Parathyroid adenoma (tissue), 2 donors: ENCODE results near the gene TSPAN14.

ENCODE experiments used
- H2AFZ ChIP-seq: fragments of 300-600 bp; sonication (generic); one replicate; pipeline ENCODE4 v1.7.0; 2017; ENCODE audit warnings: antibody characterized with exemption, mild to moderate bottlenecking
- H3K27ac ChIP-seq: fragments of 300-600 bp; sonication (generic); one replicate; pipeline ENCODE4 v1.7.0; 2017
- H3K27me3 ChIP-seq: fragments of 300-600 bp; sonication (generic); one replicate; pipeline ENCODE4 v1.7.0; 2017; ENCODE audit warnings: low read length; ENCODE audit not compliant: control insufficient read depth, insufficient read depth
- H3K36me3 ChIP-seq: fragments of 300-600 bp; sonication (generic); one replicate; pipeline ENCODE4 v1.7.0; 2017; ENCODE audit warnings: low read length; ENCODE audit not compliant: control insufficient read depth, insufficient read depth
- H3K4me1 ChIP-seq: fragments of 300-600 bp; sonication (generic); one replicate; pipeline ENCODE4 v1.7.0; 2017; ENCODE audit warnings: control low read depth
- H3K4me2 ChIP-seq: fragments of 300-600 bp; sonication (generic); one replicate; pipeline ENCODE4 v1.7.0; 2017; ENCODE audit warnings: low read length
- H3K4me3 ChIP-seq: fragments of 300-600 bp; sonication (generic); one replicate; pipeline ENCODE4 v1.7.0; 2017; ENCODE audit warnings: low read depth, low read length
- H3K79me2 ChIP-seq: fragments of 300-600 bp; sonication (generic); one replicate; pipeline ENCODE4 v1.7.0; 2017; ENCODE audit warnings: control low read depth
- H3K9ac ChIP-seq: fragments of 300-600 bp; sonication (generic); one replicate; pipeline ENCODE4 v1.7.0; 2017; ENCODE audit warnings: mild to moderate bottlenecking
- H3K9me3 ChIP-seq: fragments of 300-600 bp; sonication (generic); one replicate; pipeline ENCODE4 v1.7.0; 2017; ENCODE audit warnings: low read length; ENCODE audit not compliant: control insufficient read depth
- TF ChIP-seq, protein P1 (sequence below): fragments of 300-600 bp; sonication (generic); IDR thresholded peaks from one replicate; pipeline ENCODE4 v1.7.0; 2017; ENCODE audit warnings: antibody characterized with exemption, mild to moderate bottlenecking
- donor health status: primary hyperparathyroidism.

The TSPAN14 gene

GRCh38 chr10:80522756-80523363 is 68.8 kb downstream of the TSPAN14 start:
- Histone ChIP-seq H3K79me2 (no peaks in the 10 kb centered on the region), H3K4me1 (no peaks in the 10 kb centered on the region), H3K27ac (no peak overlapping the region), H3K9me3 (no peaks in the 10 kb centered on the region), H3K36me3 (no peaks in the 10 kb centered on the region), H3K27me3 (no peaks in the 10 kb centered on the region), H2AFZ (no peak overlapping the region), H3K4me3 (no peak overlapping the region), H3K9ac (no peak overlapping the region), H3K4me2 (no peak overlapping the region)
- TF ChIP-seq, protein P1, sequence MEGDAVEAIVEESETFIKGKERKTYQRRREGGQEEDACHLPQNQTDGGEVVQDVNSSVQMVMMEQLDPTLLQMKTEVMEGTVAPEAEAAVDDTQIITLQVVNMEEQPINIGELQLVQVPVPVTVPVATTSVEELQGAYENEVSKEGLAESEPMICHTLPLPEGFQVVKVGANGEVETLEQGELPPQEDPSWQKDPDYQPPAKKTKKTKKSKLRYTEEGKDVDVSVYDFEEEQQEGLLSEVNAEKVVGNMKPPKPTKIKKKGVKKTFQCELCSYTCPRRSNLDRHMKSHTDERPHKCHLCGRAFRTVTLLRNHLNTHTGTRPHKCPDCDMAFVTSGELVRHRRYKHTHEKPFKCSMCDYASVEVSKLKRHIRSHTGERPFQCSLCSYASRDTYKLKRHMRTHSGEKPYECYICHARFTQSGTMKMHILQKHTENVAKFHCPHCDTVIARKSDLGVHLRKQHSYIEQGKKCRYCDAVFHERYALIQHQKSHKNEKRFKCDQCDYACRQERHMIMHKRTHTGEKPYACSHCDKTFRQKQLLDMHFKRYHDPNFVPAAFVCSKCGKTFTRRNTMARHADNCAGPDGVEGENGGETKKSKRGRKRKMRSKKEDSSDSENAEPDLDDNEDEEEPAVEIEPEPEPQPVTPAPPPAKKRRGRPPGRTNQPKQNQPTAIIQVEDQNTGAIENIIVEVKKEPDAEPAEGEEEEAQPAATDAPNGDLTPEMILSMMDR: no peak

- no peak overlapping the region for H3K9ac ChIP-seq
- TF ChIP-seq, protein P1: no peak
- H3K79me2 ChIP-seq: no peaks in the 10 kb centered on the region
- no peak overlapping the region for H3K4me2 ChIP-seq
- H3K27me3 ChIP-seq: no peaks in the 10 kb centered on the region
- no peaks in the 10 kb centered on the region for H3K9me3 ChIP-seq
- no peak overlapping the region for H3K27ac ChIP-seq
- H2AFZ ChIP-seq: no peak overlapping the region
- no peak overlapping the region for H3K4me3 ChIP-seq
- H3K4me1 ChIP-seq: no peaks in the 10 kb centered on the region
- H3K36me3 ChIP-seq: no peaks in the 10 kb centered on the region
These were observed 69.7 kb downstream of the TSPAN14 start for GRCh38 chr10:80523773-80524172.

- H3K36me3 ChIP-seq: no peaks in the 10 kb centered on the region
- no peak overlapping the region for H3K4me3 ChIP-seq
- H3K79me2 ChIP-seq: no peaks in the 10 kb centered on the region
- H3K27me3 ChIP-seq: no peaks in the 10 kb centered on the region
- no peaks in the 10 kb centered on the region for H3K4me1 ChIP-seq
- TF ChIP-seq, protein P1: no peak
- no peak overlapping the region for H3K4me2 ChIP-seq
- H2AFZ ChIP-seq: no peak overlapping the region
- no peak overlapping the region for H3K9ac ChIP-seq
- no peaks in the 10 kb centered on the region for H3K9me3 ChIP-seq
- no peak overlapping the region for H3K27ac ChIP-seq
These were observed 70.2 kb downstream of the TSPAN14 start for GRCh38 chr10:80524190-80524909.

GRCh38 chr10:80526218-80526617 is 72.1 kb downstream of the TSPAN14 start:
- H3K79me2 ChIP-seq: no peaks in the 10 kb centered on the region
- H3K36me3 ChIP-seq: no peaks in the 10 kb centered on the region
- TF ChIP-seq, protein P1: no peak
- H2AFZ ChIP-seq: no peak overlapping the region
- no peak overlapping the region for H3K9ac ChIP-seq
- no peaks in the 10 kb centered on the region for H3K9me3 ChIP-seq
- no peak overlapping the region for H3K27ac ChIP-seq
- no peak overlapping the region for H3K4me3 ChIP-seq
- H3K4me2 ChIP-seq: no peak overlapping the region
- H3K4me1 ChIP-seq: no peaks in the 10 kb centered on the region
- H3K27me3 ChIP-seq: no peaks in the 10 kb centered on the region

GRCh38 chr10:80526742-80527141 is 72.6 kb downstream of the TSPAN14 start:
- Histone ChIP-seq H3K9ac (no peak overlapping the region), H3K4me2 (no peak overlapping the region), H3K79me2 (no peaks in the 10 kb centered on the region), H3K27ac (no peak overlapping the region), H3K9me3 (no peaks in the 10 kb centered on the region), H2AFZ (no peak overlapping the region), H3K27me3 (no peaks in the 10 kb centered on the region), H3K4me3 (no peak overlapping the region), H3K4me1 (no peaks in the 10 kb centered on the region), H3K36me3 (no peaks in the 10 kb centered on the region)
- TF ChIP-seq, protein P1: no peak
